T-helper 1 cell treated with Interleukin-12 subunit alpha and Interleukin-12 subunit beta and Interleukin-4 antibody, amounts not matched to agents 30 ng/mL and 1 ng/mL, for 36 hours (primary cell): ENCODE data around the gene TUBA3E. TPM values are rescaled to one million over a fixed set of nuclear protein-coding genes. Genes with fewer than 3 reads are reported as not detected.
"Not testable (repeated sequence)": the region's sequence is repeated elsewhere in the genome, so short reads cannot be mapped to it uniquely, and the experiment has no call there.

Experiments
- intact Hi-C: fragments of 100-400 bp; cut with micrococcal nuclease; formaldehyde crosslinking; loops from one replicate; pipeline ENCODE4 v1.15.1; 2024
- total RNA-seq: library from RNA; stranded (reverse); gene quantifications from 2 replicates; pipeline ENCODE4 v1.2.3, GENCODE V29; 2022

Gene TUBA3E
- total RNA-seq, 1 donor from 2014 or later, result not detected

DNA sequence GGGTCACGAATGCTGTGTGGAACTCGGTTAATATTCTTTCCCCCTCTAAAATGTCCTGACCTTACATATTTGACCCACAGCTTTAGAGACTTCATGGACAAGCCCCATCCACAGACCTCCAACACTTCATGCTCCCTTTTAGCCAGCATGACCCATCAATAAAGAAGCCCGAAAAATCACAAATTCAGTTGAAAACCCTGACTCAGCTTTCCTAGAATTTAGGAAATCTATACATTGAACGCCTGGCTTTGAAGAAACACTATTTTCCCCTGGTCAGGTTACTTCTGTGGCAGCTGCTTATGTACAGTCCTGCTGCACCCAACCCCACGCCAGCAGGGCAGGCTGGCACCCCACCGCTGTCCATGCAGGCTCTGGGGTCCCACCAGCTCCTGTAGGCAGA lies 6.9 kb downstream of the TUBA3E start:
- intact Hi-C loops, result not testable (repeated sequence)

- intact Hi-C loops, result no loop called here
Measured at GRCh38 chr2:130190237-130190636, 8.0 kb downstream of the TUBA3E start.

DNA sequence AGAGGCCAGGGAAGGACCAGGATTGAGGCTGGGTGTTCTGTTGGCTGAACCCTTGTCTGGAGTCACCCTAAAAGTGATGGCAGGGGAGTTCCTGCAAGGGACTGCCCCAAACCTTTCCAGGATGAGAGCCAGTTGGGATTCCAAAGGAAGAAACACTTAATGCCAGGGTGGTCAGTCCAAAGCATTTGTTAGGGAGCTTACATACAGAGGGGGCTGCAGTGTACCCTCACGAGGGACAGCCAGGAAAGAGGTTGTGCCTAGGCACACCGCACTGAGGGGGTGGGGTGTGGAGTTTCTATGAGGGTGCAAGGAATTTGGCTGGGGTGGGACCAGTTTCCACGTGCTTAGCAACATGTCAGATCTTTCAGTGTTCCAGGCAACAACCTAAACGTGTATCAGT lies 9.3 kb downstream of the TUBA3E start:
- intact Hi-C loops, result not testable (repeated sequence)

DNA sequence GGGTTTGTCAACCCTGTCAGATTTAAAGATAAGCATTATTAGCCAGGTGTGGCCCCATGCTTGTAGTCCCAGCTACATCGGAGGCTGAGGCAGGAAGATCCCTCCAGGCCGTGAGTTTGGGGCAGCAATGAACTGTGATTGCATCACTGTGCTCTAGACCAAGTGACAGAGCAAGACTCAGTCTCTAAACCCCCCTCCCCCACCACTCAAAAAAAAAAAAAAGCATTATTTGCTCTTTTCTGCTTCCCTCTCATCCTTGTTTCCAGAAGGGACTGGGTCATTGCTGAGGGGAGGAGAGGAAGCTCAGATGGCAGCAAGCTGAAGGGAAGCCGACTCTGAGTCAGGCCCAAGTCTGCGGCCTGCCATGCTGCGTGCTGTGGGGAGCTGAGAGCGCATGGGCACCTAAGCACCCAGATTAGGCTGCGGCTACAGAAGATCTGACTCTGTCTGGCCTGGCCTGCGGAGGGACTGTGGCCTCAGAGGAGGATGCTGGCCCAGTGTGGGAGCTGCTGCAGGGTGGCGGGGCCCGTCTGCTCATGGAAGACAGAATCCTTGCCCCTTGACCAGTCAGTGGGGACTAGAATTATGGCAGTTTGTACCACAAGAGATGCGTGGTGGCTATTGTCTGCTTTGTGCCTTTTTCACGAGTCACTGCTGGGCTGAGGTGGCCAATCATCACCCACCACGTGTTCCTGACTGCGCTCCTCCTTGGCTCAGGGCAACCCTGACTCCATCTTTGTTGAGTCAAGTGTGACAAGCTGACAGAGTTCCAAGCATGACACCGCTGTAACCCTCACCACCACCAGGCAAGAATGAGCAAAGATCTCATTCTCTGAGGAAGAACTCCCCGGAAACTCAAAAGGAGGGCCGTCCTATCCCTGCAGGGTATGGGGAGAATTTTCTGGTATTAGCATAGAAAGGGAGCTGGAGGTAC lies 10.1 kb downstream of the TUBA3E start:
- intact Hi-C loops, result not testable (repeated sequence)

DNA sequence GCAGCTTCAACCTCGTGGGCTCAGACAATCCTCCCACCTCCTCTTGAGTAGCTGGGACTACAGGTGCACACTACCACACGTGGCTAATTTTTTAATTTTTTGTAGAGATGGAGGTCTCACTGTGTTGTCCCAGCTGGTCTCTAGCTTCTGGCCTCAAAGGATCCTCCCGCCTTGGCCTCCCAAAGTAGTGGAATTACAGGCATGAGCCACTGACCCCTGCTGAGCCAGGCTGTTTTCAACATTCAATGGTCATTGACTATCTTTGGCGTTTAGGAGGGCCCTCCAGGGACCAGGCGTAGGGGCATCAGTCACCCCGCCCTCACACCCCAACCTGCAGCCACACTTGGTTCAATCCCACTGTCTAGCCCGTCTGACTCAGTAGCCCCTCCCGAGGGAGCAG lies 11.0 kb downstream of the TUBA3E start:
- intact Hi-C loops, result no loop called here

GRCh38 chr2:130186391-130186790 lies 11.8 kb downstream of the TUBA3E start:
- intact Hi-C loops, result no loop called here

DNA sequence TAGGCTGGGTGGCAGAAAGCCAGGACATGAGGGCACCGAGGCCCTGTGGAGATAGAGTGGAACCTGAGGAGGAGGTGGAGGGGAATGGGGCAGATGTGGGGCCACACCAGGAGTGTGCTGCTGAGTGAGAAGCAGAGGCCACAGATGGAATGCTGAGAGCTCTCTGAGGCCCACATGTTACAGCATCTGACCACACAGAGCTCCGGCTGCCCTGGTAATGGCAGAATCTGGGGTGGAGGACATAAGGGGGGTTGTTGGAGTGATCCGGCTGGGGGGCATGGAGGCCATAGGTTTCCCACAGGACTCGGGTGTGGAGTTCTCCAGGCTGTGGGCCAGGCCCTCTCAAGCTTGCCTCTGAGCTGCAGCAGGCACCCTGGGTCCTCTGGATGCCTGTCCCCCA lies 12.3 kb downstream of the TUBA3E start:
- intact Hi-C loops, result no loop called here

DNA sequence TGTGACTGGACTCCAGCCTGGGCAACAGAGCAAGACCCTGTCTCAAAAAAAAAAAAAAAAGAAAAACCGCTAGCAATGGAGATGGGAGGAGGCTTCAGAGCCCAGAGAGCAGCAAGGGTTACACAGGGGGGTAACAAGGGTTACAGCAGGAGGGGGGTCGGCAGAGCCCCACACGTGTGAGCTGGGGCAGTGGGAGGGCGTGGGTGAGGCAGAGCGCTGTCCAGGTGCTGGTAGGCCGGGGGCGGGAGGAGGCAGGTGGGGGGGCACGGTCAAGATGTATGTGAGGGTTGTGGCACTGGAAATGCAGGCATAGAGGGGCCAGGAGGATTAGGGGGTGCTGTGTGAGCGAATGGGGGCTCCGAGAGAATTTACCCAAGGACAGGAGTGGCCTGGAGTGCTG lies 12.8 kb downstream of the TUBA3E start:
- intact Hi-C loops, result no loop called here

- intact Hi-C loops, result loop anchor here (5.0 kb wide), 5 partner anchors 174 to 1309 kb away; partner anchors contain the start of genes MZT2A, PLEKHB2 and PTPN18
Measured at GRCh38 chr2:130183512-130184373, 14.5 kb downstream of the TUBA3E start.

- intact Hi-C loops, result loop anchor here (5.0 kb wide), 5 partner anchors 174 to 1309 kb away; partner anchors contain the start of genes MZT2A, PLEKHB2 and PTPN18
Measured at GRCh38 chr2:130182826-130183511, 15.3 kb downstream of the TUBA3E start.

DNA sequence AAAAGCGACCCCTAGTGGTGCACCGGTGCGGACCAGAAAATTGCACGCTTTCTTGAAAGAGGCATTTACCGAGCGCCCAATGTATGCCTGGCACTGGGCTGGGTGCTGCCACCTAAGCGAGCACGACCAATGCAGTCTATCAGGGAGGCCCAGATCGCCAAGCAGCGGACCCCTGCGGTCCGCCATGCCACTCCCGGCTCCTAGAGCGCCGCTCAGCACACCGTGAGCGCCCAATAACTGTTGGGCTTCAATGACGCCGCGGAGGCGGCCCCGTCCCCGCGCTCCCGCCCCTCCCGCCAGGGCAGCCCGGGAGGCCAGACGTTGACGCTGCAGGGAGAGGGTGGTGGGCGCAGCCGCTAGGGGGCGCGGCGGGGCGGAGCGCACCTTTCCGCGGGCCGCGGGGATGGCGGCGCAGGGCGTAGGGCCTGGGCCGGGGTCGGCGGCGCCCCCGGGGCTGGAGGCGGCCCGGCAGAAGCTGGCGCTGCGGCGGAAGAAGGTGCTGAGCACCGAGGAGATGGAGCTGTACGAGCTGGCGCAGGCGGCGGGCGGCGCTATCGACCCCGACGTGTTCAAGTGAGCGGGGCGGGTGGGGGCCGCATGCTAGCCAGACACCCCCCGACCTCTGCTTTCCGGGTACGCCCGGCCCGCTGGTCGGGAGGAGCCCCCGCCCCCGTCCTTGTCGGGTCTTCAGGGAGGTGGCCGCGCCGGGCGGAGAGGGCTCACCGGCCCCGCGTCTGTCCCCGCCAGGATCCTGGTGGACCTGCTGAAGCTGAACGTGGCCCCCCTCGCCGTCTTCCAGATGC lies 16.2 kb downstream of the TUBA3E start, which contains the start of gene MZT2B:
Gene MZT2B (plus strand): TSS at position 383 of the 803 bp plus-strand sequence. CDS start 21 bp downstream, at position 404.
- intact Hi-C loops, result loop anchor here (1.0 to 5.0 kb wide), 11 partner anchors 37 to 1310 kb away; partner anchors contain the start of genes CCDC74B, IMP4, MZT2A and PLEKHB2

- intact Hi-C loops, result loop anchor here (1.0 to 5.0 kb wide), 11 partner anchors 36 to 1311 kb away; partner anchors contain the start of genes CCDC74B, IMP4, MZT2A and PLEKHB2
Measured at GRCh38 chr2:130181325-130181879, 16.8 kb downstream of the TUBA3E start, which contains the start of gene SMPD4. TSS of gene SMPD4 (minus strand) at chr2:130181602. CDS start at chr2:130176592, 5,010 bp downstream.

- intact Hi-C loops, result loop anchor here (1.0 to 5.0 kb wide), 11 partner anchors 35 to 1312 kb away; partner anchors contain the start of genes CCDC74B, IMP4, MZT2A and PLEKHB2
Measured at GRCh38 chr2:130180404-130181324, 17.6 kb downstream of the TUBA3E start.

DNA sequence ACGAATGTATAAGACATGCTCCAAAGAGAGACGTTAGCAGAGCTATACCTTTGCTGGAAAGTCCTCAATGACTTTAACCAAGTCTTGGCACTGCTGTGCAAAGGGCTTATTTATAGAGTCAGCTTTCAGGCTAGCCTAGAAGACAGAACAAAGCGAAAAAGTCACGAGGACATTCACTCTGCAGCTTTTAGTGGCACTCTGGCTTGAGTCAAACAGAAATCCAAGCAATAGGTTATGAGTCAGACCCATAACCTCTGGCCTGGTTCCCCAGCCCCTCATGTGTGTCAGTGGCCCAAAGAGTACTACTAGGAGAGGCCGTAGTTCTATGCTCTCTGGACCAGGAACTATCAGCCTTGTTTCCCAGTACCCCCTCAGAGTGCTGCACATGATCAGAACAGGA lies 23.4 kb downstream of the TUBA3E start:
- intact Hi-C loops, result not testable (repeated sequence)

DNA sequence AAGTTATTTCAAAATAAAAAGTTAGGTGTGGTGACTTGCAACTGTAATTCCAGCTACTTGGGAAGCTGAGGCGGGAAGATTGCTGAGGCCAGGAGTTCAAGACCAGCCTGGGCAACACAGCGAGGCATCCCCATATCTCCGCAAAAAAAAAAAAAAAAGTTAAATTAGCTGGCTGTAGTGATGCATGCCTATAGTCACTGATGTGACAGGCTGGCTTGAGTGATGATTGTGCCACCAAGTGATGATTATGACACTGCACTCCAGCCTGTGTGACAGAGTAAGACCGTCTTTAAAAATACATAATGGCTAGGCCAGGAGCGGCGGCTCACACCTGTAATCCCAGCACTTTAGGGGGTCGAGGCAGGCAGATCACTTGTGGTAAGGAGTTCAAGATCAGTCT lies 28.3 kb downstream of the TUBA3E start:
- intact Hi-C loops, result no loop called here

DNA sequence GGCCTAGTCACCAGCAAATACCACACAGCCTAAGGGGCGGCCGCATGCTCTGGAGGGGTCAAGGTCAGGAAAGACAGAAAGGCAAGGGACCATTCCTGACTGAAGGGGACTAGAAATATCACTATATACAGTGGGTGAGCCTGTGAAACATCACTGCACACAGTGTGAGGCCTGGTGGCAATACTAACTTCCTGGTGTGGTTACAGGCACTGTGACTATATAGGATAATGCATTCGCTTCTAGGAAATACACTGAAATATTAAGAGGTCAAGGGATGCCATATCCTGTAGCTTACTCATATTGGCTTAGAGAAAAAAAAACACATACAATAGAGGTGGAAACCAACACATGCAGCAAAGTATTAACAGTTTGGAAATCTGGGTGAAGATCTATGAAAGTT lies 29.1 kb downstream of the TUBA3E start:
- intact Hi-C loops, result not testable (repeated sequence)

- intact Hi-C loops, result not testable (repeated sequence)
Measured at GRCh38 chr2:130166611-130167010, 31.6 kb downstream of the TUBA3E start.

DNA sequence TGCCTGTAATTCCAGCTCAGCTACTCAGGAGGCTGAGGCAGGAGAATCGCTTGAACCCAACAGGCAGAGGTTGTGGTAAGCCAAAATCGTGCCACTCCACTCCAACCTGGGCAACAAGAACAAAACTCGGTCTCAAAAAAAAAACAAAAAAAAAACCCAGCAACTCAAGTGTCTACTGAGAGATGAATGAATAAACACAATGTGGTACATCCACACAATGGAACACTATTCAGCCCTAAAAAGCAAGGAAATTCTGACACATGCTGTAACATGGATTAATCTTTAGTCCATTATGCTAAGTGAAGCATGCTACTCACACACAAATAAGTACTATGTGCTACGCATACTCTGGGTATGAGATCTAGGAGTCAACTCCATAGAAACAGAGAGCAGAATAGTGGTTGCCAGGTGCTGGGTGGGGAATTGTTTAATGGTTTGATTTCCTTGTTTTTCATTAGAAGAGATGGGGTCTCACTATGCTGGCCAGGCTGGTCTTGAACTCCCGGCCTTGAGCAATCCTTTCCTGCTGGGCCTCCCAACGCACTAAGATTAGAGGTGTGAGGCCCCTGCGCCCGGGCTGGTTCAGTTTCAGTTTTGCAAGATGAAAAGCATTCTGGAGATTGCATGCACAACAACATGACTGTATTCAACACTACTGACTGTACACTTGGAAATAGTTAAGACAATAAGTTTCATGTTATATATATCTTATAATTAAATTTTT lies 32.8 kb downstream of the TUBA3E start:
- intact Hi-C loops, result no loop called here
